Activated CD4-positive, CD25-positive, alpha-beta regulatory T cell treated with anti-CD3 and anti-CD28 coated beads, Interleukin-2, amount 50 U/mL, for 72 hours (primary cell): Measurements from ENCODE around the gene CIROP.

Experiments
- DNase-seq: peaks from one replicate; pipeline ENCODE4 v3.0.0; 2021

CIROP gene

GRCh38 chr14:23130871-23131270 lies 26.1 kb upstream of the CIROP start:
- no peak for DNase-seq

- DNase-seq, result no peak
These were observed 25.0 kb upstream of the CIROP start for GRCh38 chr14:23129759-23130316.

GRCh38 chr14:23128969-23129758 lies 24.4 kb upstream of the CIROP start:
- DNase-seq, result no peak

DNA sequence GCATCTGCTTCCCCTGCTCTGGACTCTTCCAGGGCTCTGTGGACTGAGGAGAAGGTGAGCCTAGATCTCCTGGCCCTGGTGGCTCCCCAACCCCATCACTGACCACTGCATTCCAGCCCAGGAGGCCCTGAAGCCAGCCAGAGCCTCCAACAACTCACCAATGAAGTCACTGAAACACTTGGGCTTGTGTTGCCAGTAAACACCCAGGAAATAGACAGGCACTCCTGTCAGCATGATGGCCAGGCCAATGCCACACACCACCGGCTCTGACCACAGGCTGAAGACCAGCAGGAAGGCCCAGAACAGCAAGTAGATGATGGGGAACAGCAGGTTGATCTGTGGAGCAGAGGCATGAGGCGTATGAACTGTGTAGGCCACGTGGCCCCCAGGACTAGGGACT lies 23.1 kb upstream of the CIROP start:
- DNase-seq, result no peak

GRCh38 chr14:23126548-23127278 lies 21.9 kb upstream of the CIROP start:
- no peak for DNase-seq

- DNase-seq, result no peak
These were observed 21.2 kb upstream of the CIROP start for GRCh38 chr14:23125933-23126524.

- DNase-seq, result no peak
These were observed 20.2 kb upstream of the CIROP start for GRCh38 chr14:23125011-23125410.

DNA sequence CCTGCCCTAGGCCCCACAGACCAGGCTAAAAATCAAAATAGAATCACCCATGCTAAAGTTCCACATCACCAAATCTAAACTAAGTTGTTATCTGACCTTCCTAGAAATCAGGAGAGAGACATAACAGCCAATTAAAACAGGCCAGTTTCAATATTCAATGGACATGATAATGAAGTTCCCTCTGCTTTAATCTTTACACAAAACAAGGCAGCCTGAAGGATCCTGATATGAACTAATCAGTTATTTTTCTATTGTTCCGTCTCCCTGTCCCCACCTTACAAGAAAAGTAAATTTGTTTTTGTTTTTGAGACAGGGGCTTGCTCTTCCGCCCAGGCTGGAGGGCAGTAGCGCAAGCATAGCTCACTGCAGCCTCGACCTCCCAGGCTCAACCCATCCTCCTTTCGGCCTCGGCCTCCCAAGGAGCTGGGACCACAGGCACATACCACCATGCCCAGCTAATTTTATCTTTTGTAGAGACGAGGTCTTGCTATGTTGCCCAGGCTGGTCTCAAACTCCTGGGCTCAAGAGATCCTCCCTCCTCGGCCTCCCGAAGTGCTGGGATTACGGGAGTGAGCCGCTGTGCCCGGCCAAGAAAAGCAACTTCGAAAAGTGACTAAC lies 19.7 kb upstream of the CIROP start:
- no peak for DNase-seq

GRCh38 chr14:23123419-23123818 lies 18.6 kb upstream of the CIROP start:
- no peak for DNase-seq

- DNase-seq, result no peak
These were observed 17.3 kb upstream of the CIROP start for GRCh38 chr14:23122086-23122485.

DNA sequence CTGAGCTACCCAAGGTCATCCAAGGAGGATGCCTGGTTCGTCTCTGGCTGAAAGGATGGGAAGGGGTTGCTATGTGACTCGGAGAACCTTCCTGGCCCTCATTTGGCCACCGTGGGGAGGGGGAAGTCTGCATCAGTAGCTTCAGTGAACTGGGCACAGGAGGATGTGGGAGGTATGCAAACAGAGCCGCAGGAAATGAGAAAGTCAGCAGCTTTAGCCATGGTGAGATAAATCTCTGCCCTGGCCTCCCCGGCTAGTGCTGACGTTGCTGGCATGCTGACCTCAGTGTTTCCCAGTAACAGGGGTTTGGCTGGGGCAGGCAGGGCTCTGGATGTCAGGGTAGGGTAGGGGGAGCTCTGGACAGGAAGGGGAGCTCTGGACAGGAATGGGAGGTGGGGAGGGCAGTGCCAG lies 16.6 kb upstream of the CIROP start:
- DNase-seq, result no peak

GRCh38 chr14:23120541-23121251 lies 15.9 kb upstream of the CIROP start:
- peak; percentile 78 for DNase-seq

DNA sequence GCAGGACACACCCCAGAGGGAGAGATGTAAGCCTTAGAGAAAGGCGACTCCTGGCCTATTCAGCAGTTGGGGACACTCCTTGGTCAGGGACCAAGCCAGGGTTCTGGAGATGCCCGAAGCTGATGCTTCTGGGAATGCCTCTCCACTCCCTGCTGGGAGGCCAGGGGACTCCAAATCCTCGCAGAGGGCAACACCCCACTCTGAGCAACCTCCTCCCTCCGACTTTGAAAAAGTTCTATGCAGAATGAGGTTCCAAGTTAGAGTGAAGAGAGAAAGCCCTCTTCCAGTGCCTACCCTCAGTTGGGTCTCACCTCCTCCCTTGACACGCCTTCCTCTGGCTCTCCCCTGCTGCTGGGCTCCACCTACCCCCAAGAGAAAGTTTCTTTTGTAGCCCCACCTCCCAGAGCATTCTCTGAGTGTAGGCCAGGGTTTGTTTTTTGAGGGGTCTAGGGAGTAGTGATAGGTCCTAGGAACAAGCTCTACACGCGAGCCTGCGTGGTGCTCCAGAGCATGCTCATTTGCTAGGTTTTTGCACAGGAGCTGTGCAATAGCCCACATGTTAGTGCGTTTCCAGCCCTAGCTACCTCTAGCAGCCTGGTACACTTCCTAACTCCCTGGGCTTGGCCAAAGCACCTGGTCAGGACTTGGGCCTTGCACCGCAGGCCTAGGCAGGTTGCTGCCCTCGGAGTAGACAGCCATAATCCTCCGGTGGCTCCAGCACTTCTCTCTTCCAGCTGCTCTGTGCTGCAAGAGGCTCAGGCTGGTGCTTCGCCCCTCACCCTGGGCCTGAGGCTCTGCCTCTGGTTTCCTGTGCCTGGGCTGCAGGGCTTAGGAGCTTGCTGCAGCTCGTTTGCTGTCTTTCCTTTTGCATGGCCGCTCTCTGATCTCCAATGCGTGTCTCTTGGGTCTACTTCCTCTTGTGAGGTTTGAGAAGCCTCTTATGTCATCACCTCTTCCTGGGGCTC lies 14.9 kb upstream of the CIROP start:
- peak; percentile 39 for DNase-seq

GRCh38 chr14:23118506-23119362 lies 13.9 kb upstream of the CIROP start, which contains the start of gene CEBPE:
Gene CEBPE, minus strand, starts transcription at chr14:23119255. Its CDS starts 164 bp downstream, at chr14:23119091.
- DNase-seq, result no peak

DNA sequence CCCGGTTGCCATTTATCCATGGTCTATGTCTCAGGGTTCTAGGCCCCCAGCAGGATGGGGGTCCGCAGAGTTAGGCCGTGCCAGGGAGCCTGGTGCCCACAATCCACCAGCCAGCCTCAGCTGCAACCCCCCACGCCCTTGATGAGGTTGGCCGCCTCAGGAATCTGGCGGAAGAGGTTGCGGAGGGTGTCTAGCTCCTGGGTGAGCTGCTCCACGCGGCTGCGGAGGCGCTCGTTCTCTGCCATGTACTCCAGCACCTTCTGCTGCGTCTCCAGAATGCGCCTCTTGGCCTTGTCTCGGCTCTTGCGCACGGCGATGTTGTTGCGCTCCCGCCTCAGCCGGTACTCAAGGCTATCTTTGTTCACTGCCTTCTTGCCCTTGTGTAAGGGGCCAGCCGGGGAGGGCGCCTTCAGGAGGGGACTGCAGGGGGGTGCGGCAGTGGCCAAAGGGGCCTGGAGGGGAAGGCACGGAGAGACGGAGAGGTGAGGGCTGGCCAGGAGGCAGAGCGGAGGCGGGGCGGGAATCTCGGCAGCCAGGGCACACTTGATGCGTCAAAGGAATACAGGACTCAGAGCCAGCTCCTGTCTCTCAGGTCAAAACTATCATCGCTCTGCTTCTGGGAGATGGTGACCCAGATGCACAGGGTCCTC lies 12.7 kb upstream of the CIROP start:
- no peak for DNase-seq

DNA sequence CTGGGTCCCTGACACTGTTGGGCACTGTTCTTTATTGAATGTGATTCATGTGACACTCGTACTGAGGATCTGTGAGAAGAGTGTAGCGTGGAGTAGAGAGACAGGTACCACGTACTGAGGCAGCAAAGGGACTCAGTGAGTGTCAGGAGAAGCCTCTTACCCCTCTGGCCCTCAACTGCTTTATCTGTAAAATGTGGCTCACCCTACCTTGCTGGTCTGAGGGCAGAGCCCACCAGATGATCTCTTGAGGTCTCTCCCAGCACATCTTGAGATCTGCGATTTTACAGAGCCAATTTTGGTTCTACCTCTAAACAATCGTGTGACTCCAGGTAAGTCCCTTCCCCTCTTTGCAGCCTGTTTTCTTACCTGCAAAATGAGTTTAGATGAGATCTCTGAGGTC lies 11.1 kb upstream of the CIROP start:
- no peak for DNase-seq

- DNase-seq, result no peak
These were observed 10.4 kb upstream of the CIROP start for GRCh38 chr14:23115039-23115731.

- DNase-seq, result no peak
These were observed 9.9 kb upstream of the CIROP start for GRCh38 chr14:23114669-23115038.

DNA sequence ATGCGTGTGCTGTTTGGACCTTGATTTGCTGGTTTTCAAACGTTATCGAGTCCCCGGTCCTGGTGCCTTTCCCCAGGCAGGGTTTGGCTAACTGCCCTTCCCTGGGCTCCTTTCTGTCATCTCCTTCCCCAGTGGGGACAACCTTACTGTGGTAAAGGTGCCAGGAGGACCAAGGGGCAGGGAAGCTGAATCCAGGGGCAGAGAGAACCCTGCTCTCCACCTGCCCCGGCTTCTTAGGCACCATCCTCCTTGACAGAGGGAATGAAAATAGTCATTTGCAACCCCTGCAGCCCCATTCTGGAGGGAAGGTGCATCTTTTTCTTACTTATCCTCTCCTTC lies 9.3 kb upstream of the CIROP start:
- DNase-seq, result no peak
